ENCODE results near the gene CLMN. TPM values are rescaled to one million over a fixed set of nuclear protein-coding genes. Genes with fewer than 3 reads are reported as not detected.

Gene CLMN
- total and polyA plus RNA-seq, 2 donors (not counting 3 experiments of a cell fraction or from before 2014, with no cell fraction given), result 0.72 to 9.6 TPM

DNA sequence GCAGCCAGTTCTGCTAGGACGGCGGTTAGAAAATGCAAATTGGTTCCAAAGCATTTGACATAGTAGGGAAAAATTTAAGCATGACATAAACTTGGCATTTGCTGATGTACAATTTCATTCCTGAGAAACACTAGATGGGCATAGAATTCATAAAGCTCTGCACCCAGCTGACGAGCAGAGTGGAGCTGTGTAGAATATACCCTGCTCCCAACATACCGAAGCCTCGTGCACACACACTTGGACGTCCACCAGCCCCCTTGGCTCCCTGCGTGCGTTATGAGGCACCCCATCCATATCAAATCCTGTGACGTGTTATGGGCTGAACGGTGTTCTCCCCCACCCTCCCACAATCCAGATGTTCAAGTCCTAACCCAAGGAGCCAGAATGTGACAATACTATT is 65.4 kb downstream of the CLMN start:
- H3K27me3 ChIP-seq (ENCODE audit: control insufficient read depth in 2 of 2, insufficient read depth in 2 of 2, low read length in 2 of 2), result no peaks in the 10 kb centered on the region
- intact Hi-C loops (cut with micrococcal nuclease) (no loop called here), dilution Hi-C loops (cut with MboI; ENCODE audit: extremely low pct_ligation_motif_present, low sequenced_read_pairs) (no loop called here)
- H3K4me1 ChIP-seq (ENCODE audit: control insufficient read depth, extremely low read depth, insufficient read depth, low read length), result peaks cover 50% of the 10 kb centered on the region
- H3K79me2 ChIP-seq (ENCODE audit: control insufficient read depth, insufficient read depth, low read length), result no peaks in the 10 kb centered on the region
- POLR2A ChIA-PET, result no interaction called here
- H4K20me1 ChIP-seq (replicated peaks; ENCODE audit: control insufficient read depth, extremely low read depth, insufficient read depth, low read length), result no peaks in the 10 kb centered on the region
- no peak overlapping the region for H2AFZ ChIP-seq (ENCODE audit: low read depth, low read length)
- H3K9me1 ChIP-seq (replicated peaks; ENCODE audit: control insufficient read depth, extremely low read depth, insufficient read depth, low read length), result no peaks in the 10 kb centered on the region
- no peaks in the 10 kb centered on the region for H3K9me3 ChIP-seq (replicated peaks; ENCODE audit: control insufficient read depth, insufficient read depth, low read length)
- no TSS peak for BruUV-seq (replicated peaks)
- no peak overlapping the region for H3K4me2 ChIP-seq (ENCODE audit: insufficient read depth, low read length)
- FAIRE-seq, result no peak
- H3K27ac ChIP-seq (ENCODE audit: insufficient read depth, low read depth, low read length), result no peak overlapping the region
- DNase-seq (ENCODE audit: low read depth, low spot score), result no peak
- TF ChIP-seq GATA2 (IDR thresholded peaks at IDR 0.05; ENCODE audit: insufficient read depth, insufficient read length, low read depth, low read length) (no peak), POLR2A (IDR thresholded peaks at IDR 0.05; ENCODE audit: low read depth, low read length) (no peak), POLR2AphosphoS5 (IDR thresholded peaks at IDR 0.05; ENCODE audit: insufficient read depth, low read depth, low read length) (no peak), JUN (IDR thresholded peaks at IDR 0.05; ENCODE audit: borderline replicate concordance, insufficient read depth, insufficient read length, low read depth) (no peak), EZH2 (IDR thresholded peaks at IDR 0.05; ENCODE audit: borderline replicate concordance, low read depth, low read length, severe bottlenecking) (no peak), FOS (IDR thresholded peaks at IDR 0.05; ENCODE audit: borderline replicate concordance, insufficient read depth, low read length) (no peak), MYC (IDR thresholded peaks at IDR 0.05; ENCODE audit: low read depth, low read length) (no peak)
- TF ChIP-seq, protein P1, sequence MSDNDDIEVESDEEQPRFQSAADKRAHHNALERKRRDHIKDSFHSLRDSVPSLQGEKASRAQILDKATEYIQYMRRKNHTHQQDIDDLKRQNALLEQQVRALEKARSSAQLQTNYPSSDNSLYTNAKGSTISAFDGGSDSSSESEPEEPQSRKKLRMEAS (IDR thresholded peaks at IDR 0.05; ENCODE audit: insufficient read depth, insufficient read length), result no peak
- TF ChIP-seq, protein P2, sequence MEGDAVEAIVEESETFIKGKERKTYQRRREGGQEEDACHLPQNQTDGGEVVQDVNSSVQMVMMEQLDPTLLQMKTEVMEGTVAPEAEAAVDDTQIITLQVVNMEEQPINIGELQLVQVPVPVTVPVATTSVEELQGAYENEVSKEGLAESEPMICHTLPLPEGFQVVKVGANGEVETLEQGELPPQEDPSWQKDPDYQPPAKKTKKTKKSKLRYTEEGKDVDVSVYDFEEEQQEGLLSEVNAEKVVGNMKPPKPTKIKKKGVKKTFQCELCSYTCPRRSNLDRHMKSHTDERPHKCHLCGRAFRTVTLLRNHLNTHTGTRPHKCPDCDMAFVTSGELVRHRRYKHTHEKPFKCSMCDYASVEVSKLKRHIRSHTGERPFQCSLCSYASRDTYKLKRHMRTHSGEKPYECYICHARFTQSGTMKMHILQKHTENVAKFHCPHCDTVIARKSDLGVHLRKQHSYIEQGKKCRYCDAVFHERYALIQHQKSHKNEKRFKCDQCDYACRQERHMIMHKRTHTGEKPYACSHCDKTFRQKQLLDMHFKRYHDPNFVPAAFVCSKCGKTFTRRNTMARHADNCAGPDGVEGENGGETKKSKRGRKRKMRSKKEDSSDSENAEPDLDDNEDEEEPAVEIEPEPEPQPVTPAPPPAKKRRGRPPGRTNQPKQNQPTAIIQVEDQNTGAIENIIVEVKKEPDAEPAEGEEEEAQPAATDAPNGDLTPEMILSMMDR (IDR thresholded peaks at IDR 0.05; ENCODE audit: extremely low read depth in 1 of 2, insufficient read depth in 1 of 2, low read depth in 1 of 2, low read length in 2 of 2), result no peak
- no peak overlapping the region for H3K4me3 ChIP-seq (replicated peaks in 1 of 3; ENCODE audit: insufficient read depth in 1 of 3, low read depth in 1 of 3, low read length in 3 of 3)
- no peak overlapping the region for H3K9ac ChIP-seq (replicated peaks; ENCODE audit: extremely low read depth, insufficient read depth, low read length)
- CTCF ChIA-PET, result no interaction called here
- H3K36me3 ChIP-seq (ENCODE audit: control insufficient read depth in 2 of 2, extremely low read depth in 1 of 2, insufficient read depth in 2 of 2, low read length in 2 of 2), result no peaks in the 10 kb centered on the region
